ENCODE data around the gene AMOT.
"Not testable (repeated sequence)": the region's sequence is repeated elsewhere in the genome, so short reads cannot be mapped to it uniquely, and the experiment has no call there.

The AMOT gene

DNA sequence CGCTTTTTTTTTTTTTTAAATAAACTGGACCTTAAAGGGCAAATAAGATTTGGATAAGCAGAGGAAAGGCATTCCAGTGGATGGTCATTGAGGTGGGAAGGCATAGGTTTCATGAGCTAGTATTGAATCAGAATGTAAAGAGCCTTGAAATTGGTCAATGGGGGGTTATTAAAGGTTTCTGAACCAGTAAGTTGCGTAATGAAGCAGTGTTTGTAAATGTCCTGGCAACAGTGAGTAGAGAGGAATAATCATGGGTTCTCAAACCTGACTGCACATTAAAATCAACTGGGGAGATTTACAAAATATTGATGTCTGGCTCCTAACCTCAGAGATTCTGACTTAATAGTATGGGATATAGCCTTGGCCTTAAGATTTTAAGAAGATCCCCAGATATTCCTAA, 23.2 kb upstream of the AMOT start:
- H3K36me3 ChIP-seq (ENCODE audit: low read depth) = no peaks in the 10 kb centered on the region
- H3K27ac ChIP-seq (ENCODE audit: poor library complexity, severe bottlenecking) = no peak overlapping the region
- no peaks in the 10 kb centered on the region for H3K4me1 ChIP-seq (ENCODE audit: insufficient read depth, poor library complexity, severe bottlenecking)
- TF ChIP-seq, protein P1, sequence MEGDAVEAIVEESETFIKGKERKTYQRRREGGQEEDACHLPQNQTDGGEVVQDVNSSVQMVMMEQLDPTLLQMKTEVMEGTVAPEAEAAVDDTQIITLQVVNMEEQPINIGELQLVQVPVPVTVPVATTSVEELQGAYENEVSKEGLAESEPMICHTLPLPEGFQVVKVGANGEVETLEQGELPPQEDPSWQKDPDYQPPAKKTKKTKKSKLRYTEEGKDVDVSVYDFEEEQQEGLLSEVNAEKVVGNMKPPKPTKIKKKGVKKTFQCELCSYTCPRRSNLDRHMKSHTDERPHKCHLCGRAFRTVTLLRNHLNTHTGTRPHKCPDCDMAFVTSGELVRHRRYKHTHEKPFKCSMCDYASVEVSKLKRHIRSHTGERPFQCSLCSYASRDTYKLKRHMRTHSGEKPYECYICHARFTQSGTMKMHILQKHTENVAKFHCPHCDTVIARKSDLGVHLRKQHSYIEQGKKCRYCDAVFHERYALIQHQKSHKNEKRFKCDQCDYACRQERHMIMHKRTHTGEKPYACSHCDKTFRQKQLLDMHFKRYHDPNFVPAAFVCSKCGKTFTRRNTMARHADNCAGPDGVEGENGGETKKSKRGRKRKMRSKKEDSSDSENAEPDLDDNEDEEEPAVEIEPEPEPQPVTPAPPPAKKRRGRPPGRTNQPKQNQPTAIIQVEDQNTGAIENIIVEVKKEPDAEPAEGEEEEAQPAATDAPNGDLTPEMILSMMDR (IDR thresholded peaks at IDR 0.05; ENCODE audit: poor library complexity, severe bottlenecking) = no peak
- H3K27me3 ChIP-seq (ENCODE audit: insufficient read depth, poor library complexity, severe bottlenecking) = no peaks in the 10 kb centered on the region
- DNase-seq (ENCODE audit: low spot score) (no peak), ATAC-seq (ENCODE audit: low read depth) (no peak)
- H3K9me3 ChIP-seq (ENCODE audit: severe bottlenecking) = no peaks in the 10 kb centered on the region
- H3K4me3 ChIP-seq (ENCODE audit: severe bottlenecking) = no peak overlapping the region

DNA sequence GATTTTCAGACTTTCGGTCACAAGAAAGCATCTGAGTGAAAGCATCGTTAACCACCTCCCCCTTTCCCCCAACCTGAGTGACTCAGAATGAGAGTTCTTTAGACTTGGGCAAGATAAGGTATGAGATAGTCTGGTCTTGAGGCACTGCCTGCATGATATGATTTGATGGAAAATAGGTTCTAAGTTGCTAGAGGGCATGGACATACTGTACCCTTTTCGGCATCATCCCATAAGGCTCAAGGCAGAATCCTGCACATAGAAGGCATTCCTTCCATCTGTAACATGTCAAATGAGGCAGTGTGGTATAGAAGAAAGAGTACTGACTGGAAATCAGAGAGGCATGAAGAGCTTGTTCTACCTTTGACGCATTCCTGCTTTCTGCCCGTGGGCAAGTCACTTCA, 16.8 kb upstream of the AMOT start:
- no peak overlapping the region for H3K27ac ChIP-seq (ENCODE audit: poor library complexity, severe bottlenecking)
- no peaks in the 10 kb centered on the region for H3K4me1 ChIP-seq (ENCODE audit: insufficient read depth, poor library complexity, severe bottlenecking)
- H3K4me3 ChIP-seq (ENCODE audit: severe bottlenecking) = no peak overlapping the region
- TF ChIP-seq, protein P1 (IDR thresholded peaks at IDR 0.05; ENCODE audit: poor library complexity, severe bottlenecking) = no peak
- no peaks in the 10 kb centered on the region for H3K36me3 ChIP-seq (ENCODE audit: low read depth)
- no peaks in the 10 kb centered on the region for H3K27me3 ChIP-seq (ENCODE audit: insufficient read depth, poor library complexity, severe bottlenecking)
- no peak for DNase-seq (ENCODE audit: low spot score)
- no peaks in the 10 kb centered on the region for H3K9me3 ChIP-seq (ENCODE audit: severe bottlenecking)
- ATAC-seq (ENCODE audit: low read depth) = no peak

DNA sequence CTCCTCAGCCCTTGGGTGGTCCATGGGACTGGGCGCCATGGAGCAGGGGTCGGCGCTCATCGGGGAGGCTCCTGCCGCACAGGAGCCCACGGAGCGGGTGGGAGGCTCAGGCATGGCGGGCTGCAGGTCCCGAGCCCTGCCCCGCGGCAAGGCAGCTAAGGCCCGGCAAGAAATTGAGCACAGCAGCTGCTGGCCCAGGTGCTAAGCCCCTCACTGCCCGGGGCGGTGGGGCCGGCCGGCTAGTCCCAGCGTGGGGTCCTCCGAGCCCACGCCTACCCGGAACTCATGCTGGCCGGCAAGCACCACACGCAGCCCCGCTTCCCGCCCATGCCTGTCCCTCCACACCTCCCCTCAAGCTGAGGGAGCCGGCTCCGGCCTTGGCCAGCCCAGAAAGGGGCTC, 14.3 kb upstream of the AMOT start:
- not testable (repeated sequence) for ATAC-seq (ENCODE audit: low read depth); DNase-seq (ENCODE audit: low spot score); H3K27ac ChIP-seq (ENCODE audit: poor library complexity, severe bottlenecking); H3K27me3 ChIP-seq (ENCODE audit: insufficient read depth, poor library complexity, severe bottlenecking); H3K4me3 ChIP-seq (ENCODE audit: severe bottlenecking); H3K9me3 ChIP-seq (ENCODE audit: severe bottlenecking); H3K36me3 ChIP-seq (ENCODE audit: low read depth); H3K4me1 ChIP-seq (ENCODE audit: insufficient read depth, poor library complexity, severe bottlenecking)

DNA sequence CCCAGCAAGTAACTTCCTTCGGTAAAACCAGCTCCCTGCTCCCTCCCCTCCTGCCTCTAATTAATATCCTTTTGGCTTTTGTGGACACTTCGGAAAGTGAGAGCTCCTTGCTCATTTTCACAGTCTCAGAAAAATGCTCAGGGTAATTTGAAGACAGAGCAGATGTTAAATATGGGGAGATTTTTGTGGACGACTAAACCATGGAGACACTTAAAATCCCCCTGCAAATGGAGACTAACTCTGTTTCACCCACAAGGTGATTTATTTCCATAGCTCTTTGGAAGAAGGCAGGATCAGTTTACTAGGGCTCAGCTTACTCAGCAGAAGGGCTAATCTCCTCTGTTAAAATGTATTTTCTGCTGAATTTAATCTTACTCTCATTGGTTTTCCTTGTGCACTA, 12.2 kb upstream of the AMOT start:
- Histone ChIP-seq H3K36me3 (ENCODE audit: low read depth) (no peaks in the 10 kb centered on the region), H3K27me3 (ENCODE audit: insufficient read depth, poor library complexity, severe bottlenecking) (no peaks in the 10 kb centered on the region), H3K9me3 (ENCODE audit: severe bottlenecking) (no peaks in the 10 kb centered on the region), H3K4me1 (ENCODE audit: insufficient read depth, poor library complexity, severe bottlenecking) (no peaks in the 10 kb centered on the region), H3K27ac (ENCODE audit: poor library complexity, severe bottlenecking) (no peak overlapping the region), H3K4me3 (ENCODE audit: severe bottlenecking) (no peak overlapping the region)
- TF ChIP-seq, protein P1 (IDR thresholded peaks at IDR 0.05; ENCODE audit: poor library complexity, severe bottlenecking) = no peak
- ATAC-seq (ENCODE audit: low read depth) (no peak), DNase-seq (ENCODE audit: low spot score) (no peak)

DNA sequence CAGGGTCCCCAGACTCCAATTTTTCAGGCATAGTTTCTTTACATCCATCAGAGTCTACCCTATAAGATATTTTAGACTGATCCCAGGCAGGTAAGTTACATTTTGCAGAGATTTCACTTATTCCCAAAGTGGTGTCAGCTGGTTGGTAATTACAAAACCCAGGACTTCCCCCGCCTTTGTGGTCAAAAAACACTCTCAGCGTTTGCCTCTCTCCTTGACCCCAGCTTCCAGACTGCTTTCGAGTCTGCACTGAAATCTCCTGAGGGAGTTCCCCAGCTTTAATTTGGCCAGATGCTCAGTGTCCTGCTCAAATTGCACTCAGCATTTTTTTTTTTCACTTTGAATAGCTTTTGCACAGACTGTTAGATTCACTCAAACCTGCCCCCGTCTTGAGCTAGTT, 11.2 kb upstream of the AMOT start:
- Histone ChIP-seq H3K4me3 (ENCODE audit: severe bottlenecking) (no peak overlapping the region), H3K27ac (ENCODE audit: poor library complexity, severe bottlenecking) (no peak overlapping the region), H3K36me3 (ENCODE audit: low read depth) (no peaks in the 10 kb centered on the region), H3K9me3 (ENCODE audit: severe bottlenecking) (no peaks in the 10 kb centered on the region), H3K4me1 (ENCODE audit: insufficient read depth, poor library complexity, severe bottlenecking) (no peaks in the 10 kb centered on the region), H3K27me3 (ENCODE audit: insufficient read depth, poor library complexity, severe bottlenecking) (no peaks in the 10 kb centered on the region)
- ATAC-seq (ENCODE audit: low read depth) = no peak
- no peak for DNase-seq (ENCODE audit: low spot score)
- TF ChIP-seq, protein P1 (IDR thresholded peaks at IDR 0.05; ENCODE audit: poor library complexity, severe bottlenecking) = no peak

Measured in RWPE2 (cell line).